HepG2 (cell line): Measurements from ENCODE around the gene GLYATL3. TPM values are rescaled to one million over a fixed set of nuclear protein-coding genes. Genes with fewer than 3 reads are reported as not detected.

Experiments used
- BCL6 ChIP-seq: IDR thresholded peaks from 2 replicates; pipeline ENCODE4 v1.6.1; 2016; ENCODE audit warnings: missing genetic modification reagents, missing compliant biosample characterization
- CAMTA2 ChIP-seq: sonication (generic); formaldehyde crosslinking; IDR thresholded peaks from 2 replicates; pipeline ENCODE4 v1.4.0; 2020; ENCODE audit warnings: mild to moderate bottlenecking, missing genetic modification reagents, borderline replicate concordance
- DPF2 ChIP-seq: sonication (generic); formaldehyde crosslinking; IDR thresholded peaks from 2 replicates; pipeline ENCODE4 v1.4.0; 2020; ENCODE audit warnings: mild to moderate bottlenecking, low read depth, missing genetic modification reagents, borderline replicate concordance
- FOXA3 ChIP-seq: IDR thresholded peaks from 2 replicates; pipeline ENCODE4 v1.6.1; 2016; ENCODE audit warnings: missing genetic modification reagents, missing compliant biosample characterization
- FOXP4 ChIP-seq: sonication (generic); formaldehyde crosslinking; IDR thresholded peaks from 2 replicates; pipeline ENCODE4 v1.4.0; 2020; ENCODE audit warnings: missing genetic modification reagents
- HIVEP1 ChIP-seq: sonication (generic); formaldehyde crosslinking; IDR thresholded peaks from 2 replicates; pipeline ENCODE4 v1.4.0; 2020; ENCODE audit warnings: mild to moderate bottlenecking, missing genetic modification reagents
- SRSF1 ChIP-seq: fragments of 200-400 bp; formaldehyde crosslinking; optimal IDR thresholded peaks from 2 replicates; pipeline ENCODE3; 2017; ENCODE audit warnings: mild to moderate bottlenecking, low read depth, low read length, moderate library complexity
- TCF7L2 ChIP-seq: IDR thresholded peaks from 2 replicates; pipeline ENCODE4 v1.6.1; 2011; ENCODE audit warnings: mild to moderate bottlenecking, low read depth, low read length, moderate library complexity
- TP53 ChIP-seq: sonication (generic); formaldehyde crosslinking; conservative IDR thresholded peaks from 2 replicates; pipeline ENCODE4 v1.4.0; 2020; ENCODE audit warnings: missing genetic modification reagents
- ZBTB26 ChIP-seq: IDR thresholded peaks from 2 replicates; pipeline ENCODE4 v1.6.1; 2016; ENCODE audit warnings: missing compliant biosample characterization, missing genetic modification reagents, borderline replicate concordance
- ZNF280B ChIP-seq: sonication (generic); formaldehyde crosslinking; IDR thresholded peaks from 2 replicates; pipeline ENCODE4 v1.5.0; 2020; ENCODE audit warnings: missing genetic modification reagents, mild to moderate bottlenecking, borderline replicate concordance
- ZNF691 ChIP-seq: sonication (generic); formaldehyde crosslinking; IDR thresholded peaks from 2 replicates; pipeline ENCODE4 v1.4.0; 2020; ENCODE audit warnings: missing genetic modification reagents, low read depth, mild to moderate bottlenecking, borderline replicate concordance
- ZNF713 ChIP-seq: sonication (generic); formaldehyde crosslinking; IDR thresholded peaks from 2 replicates; pipeline ENCODE4 v1.4.0; 2020; ENCODE audit warnings: mild to moderate bottlenecking, missing genetic modification reagents
- polyA plus RNA-seq, 8 experiments: library from polyadenylated mRNA; depleted of rRNA in 3 of 8; stranded (reverse) in 7 of 8; unstranded in 1 of 8; fragments of >200 nt; fragmentation: Illumina TruSeq in 4 of 8; extraction: Trizol in 4 of 8; gene quantifications; 2 replicates each; pipeline versions ENCODE4 v1.2.1 to v1.2.3, GENCODE V29; 2011 to 2016; ENCODE audit warnings: low read depth in 4 of 8, missing spikeins in 1 of 8, mixed read lengths in 1 of 8; ENCODE audit not compliant: insufficient read depth in 1 of 8
- total RNA-seq, 5 experiments: library from RNA; depleted of rRNA; stranded (reverse); fragments of >200 nt; fragmentation: Illumina TruSeq; extraction: Trizol; gene quantifications; 2 replicates each; pipeline ENCODE4 v1.2.3, GENCODE V29; 2016; ENCODE audit warnings: low read depth in 1 of 5
- TF ChIP-seq, protein P1 (sequence below): sonication (generic); formaldehyde crosslinking; IDR thresholded peaks from 2 replicates; pipeline ENCODE4 v1.4.0; 2020; ENCODE audit warnings: missing genetic modification reagents, borderline replicate concordance
- TF ChIP-seq, protein P2 (sequence below): sonication (generic); formaldehyde crosslinking; IDR thresholded peaks from 2 replicates; pipeline ENCODE4 v1.5.1; 2020; ENCODE audit warnings: missing genetic modification reagents, mild to moderate bottlenecking, borderline replicate concordance

The GLYATL3 gene
- total and polyA plus RNA-seq, 2 of the 13 experiments (the other 11 are each of a cell fraction or from before 2014, with no cell fraction given) = 0.05 TPM; not detected in 1

DNA sequence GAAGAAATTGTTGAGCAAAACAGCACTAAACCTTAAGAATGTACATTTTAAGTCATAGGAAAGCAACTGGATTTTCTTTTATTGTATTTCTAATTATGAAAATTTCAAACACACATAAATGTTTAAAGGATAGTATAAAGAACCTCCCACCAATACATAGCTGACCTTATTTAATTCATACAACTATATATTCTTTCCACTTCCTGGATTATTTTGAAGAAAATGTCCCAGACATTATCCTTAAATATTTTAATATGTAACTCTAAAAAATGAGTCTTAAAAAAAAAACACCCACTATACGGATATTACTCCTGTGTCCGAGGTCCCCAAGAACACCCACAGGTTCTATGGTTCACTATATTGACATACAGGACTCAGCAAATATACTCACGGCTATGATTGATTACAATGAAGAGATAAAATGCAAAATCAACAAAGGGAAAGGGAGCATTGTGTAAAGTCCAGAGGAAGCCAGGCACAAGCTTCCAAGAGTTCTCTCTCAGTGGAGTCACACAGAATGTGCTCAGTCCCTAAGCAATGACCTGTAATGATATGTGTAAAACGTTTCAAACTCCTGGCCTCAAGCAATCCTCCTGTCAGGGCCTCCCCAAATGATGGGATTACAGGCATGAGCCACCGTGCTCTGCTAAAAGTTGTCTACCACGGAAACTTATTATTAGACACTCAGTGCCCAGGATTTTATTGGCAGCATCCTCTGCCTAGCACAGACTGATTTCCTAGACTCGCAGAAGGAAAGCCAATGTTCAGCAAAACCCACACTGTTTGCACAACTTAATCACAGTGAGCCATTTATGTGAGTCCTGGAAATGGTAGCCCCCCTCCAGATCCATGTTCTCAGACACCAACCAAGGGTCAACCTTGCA, 23.2 kb downstream of the GLYATL3 start (continued):
- TF ChIP-seq FOXP4 (CRISPR knock-in tag) (peak; percentile 96), DPF2 (peak; percentile 100), CAMTA2 (CRISPR knock-in tag) (no peak), FOXA3 (CRISPR knock-in tag) (peak; percentile 100), TP53 (CRISPR knock-in tag) (peak; percentile 36; the same call in 1 of the 2 replicates), ZBTB26 (CRISPR knock-in tag) (0 out of 2 replicates have a peak, but pooled peaks have one; percentile 47), BCL6 (CRISPR knock-in tag) (peak; percentile 92), ZNF280B (CRISPR knock-in tag) (no peak), HIVEP1 (CRISPR knock-in tag) (no peak), SRSF1 (no peak), ZNF691 (CRISPR knock-in tag) (peak; percentile 94), ZNF713 (CRISPR knock-in tag) (no peak), TCF7L2 (no peak)
- TF ChIP-seq, protein P1, sequence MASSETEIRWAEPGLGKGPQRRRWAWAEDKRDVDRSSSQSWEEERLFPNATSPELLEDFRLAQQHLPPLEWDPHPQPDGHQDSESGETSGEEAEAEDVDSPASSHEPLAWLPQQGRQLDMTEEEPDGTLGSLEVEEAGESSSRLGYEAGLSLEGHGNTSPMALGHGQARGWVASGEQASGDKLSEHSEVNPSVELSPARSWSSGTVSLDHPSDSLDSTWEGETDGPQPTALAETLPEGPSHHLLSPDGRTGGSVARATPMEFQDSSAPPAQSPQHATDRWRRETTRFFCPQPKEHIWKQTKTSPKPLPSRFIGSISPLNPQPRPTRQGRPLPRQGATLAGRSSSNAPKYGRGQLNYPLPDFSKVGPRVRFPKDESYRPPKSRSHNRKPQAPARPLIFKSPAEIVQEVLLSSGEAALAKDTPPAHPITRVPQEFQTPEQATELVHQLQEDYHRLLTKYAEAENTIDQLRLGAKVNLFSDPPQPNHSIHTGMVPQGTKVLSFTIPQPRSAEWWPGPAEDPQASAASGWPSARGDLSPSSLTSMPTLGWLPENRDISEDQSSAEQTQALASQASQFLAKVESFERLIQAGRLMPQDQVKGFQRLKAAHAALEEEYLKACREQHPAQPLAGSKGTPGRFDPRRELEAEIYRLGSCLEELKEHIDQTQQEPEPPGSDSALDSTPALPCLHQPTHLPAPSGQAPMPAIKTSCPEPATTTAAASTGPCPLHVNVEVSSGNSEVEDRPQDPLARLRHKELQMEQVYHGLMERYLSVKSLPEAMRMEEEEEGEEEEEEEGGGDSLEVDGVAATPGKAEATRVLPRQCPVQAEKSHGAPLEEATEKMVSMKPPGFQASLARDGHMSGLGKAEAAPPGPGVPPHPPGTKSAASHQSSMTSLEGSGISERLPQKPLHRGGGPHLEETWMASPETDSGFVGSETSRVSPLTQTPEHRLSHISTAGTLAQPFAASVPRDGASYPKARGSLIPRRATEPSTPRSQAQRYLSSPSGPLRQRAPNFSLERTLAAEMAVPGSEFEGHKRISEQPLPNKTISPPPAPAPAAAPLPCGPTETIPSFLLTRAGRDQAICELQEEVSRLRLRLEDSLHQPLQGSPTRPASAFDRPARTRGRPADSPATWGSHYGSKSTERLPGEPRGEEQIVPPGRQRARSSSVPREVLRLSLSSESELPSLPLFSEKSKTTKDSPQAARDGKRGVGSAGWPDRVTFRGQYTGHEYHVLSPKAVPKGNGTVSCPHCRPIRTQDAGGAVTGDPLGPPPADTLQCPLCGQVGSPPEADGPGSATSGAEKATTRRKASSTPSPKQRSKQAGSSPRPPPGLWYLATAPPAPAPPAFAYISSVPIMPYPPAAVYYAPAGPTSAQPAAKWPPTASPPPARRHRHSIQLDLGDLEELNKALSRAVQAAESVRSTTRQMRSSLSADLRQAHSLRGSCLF = no peak
- TF ChIP-seq, protein P2, sequence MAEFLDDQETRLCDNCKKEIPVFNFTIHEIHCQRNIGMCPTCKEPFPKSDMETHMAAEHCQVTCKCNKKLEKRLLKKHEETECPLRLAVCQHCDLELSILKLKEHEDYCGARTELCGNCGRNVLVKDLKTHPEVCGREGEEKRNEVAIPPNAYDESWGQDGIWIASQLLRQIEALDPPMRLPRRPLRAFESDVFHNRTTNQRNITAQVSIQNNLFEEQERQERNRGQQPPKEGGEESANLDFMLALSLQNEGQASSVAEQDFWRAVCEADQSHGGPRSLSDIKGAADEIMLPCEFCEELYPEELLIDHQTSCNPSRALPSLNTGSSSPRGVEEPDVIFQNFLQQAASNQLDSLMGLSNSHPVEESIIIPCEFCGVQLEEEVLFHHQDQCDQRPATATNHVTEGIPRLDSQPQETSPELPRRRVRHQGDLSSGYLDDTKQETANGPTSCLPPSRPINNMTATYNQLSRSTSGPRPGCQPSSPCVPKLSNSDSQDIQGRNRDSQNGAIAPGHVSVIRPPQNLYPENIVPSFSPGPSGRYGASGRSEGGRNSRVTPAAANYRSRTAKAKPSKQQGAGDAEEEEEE (CRISPR knock-in tag) = no peak
